ENCODE results near the gene NAA15. TPM values are rescaled to one million over a fixed set of nuclear protein-coding genes. Genes with fewer than 3 reads are reported as not detected.
A peak's percentile ranks its signal among the peaks of the same experiment; 100 is the strongest.

The NAA15 gene
- total and polyA plus RNA-seq, 7 donors = 17.2 to 53.7 (median 43.0) TPM

GRCh38 chr4:139299536-139299935 lies 1.8 kb upstream of the NAA15 start:
- Histone ChIP-seq H3K4me3 (peak overlapping the region; percentile 99), H3K9me3 (no peaks in the 10 kb centered on the region), H3K36me3 (ENCODE audit: insufficient read depth in 1 of 2, low read depth in 1 of 2) (no peaks in the 10 kb centered on the region), H3K4me1 (peaks cover 42% of the 10 kb centered on the region), H3K27ac (peak overlapping the region; percentile 99), H3K27me3 (ENCODE audit: insufficient read depth in 3 of 3, low read length in 2 of 3) (no peaks in the 10 kb centered on the region)
- DNase-seq (no peak), ATAC-seq (no peak)
- 29 to 35% (median 32%) methylated on average over 1 of the region's 1 CpG for WGBS, 3 donors
- intact Hi-C loops (cut with DNase I) = loop anchor here (5.0 kb wide), 5 partner anchors 67 to 267 kb away; partner anchors contain the start of gene ELF2 (in 1 of the 2)
- no peak for TF ChIP-seq CTCF (IDR thresholded peaks at IDR 0.05)

- TF ChIP-seq CTCF (IDR thresholded peaks at IDR 0.05) = no peak
- Histone ChIP-seq H3K36me3 (ENCODE audit: insufficient read depth in 1 of 2, low read depth in 1 of 2) (no peaks in the 10 kb centered on the region), H3K27me3 (ENCODE audit: insufficient read depth in 3 of 3, low read length in 2 of 3) (no peaks in the 10 kb centered on the region), H3K27ac (peak overlapping the region; percentile 99), H3K9me3 (no peaks in the 10 kb centered on the region), H3K4me3 (peak overlapping the region; percentile 99), H3K4me1 (peaks cover 41% of the 10 kb centered on the region)
- ATAC-seq (peak; percentile 8 to 33 (median 22)), DNase-seq (no peak)
- WGBS, 3 donors = 3 to 8% (median 3%) methylated on average over 16 of the region's 16 CpGs
- intact Hi-C loops (cut with DNase I) = loop anchor here in 1 of 2 donors (5.0 kb wide), 1 partner anchor 33 kb away; no protein-coding TSS in a partner anchor
These were observed 733 bp upstream of the NAA15 start for GRCh38 chr4:139300431-139301112.

GRCh38 chr4:139301821-139302611 lies 711 bp downstream of the NAA15 start, which contains the start of gene NDUFC1:
Gene NDUFC1 (minus strand): TSS chr4:139302477. CDS start chr4:139295798, 6,679 bp downstream.
- peak; percentile 20 to 50 (median 44) for ATAC-seq
- TF ChIP-seq CTCF (IDR thresholded peaks at IDR 0.05) = no peak
- peaks cover 39% of the 10 kb centered on the region for H3K4me1 ChIP-seq
- peak within 1 kb of the TSS; percentile 99 for H3K4me3 ChIP-seq
- no peaks in the 10 kb centered on the region for H3K9me3 ChIP-seq
- peak within 1 kb of the TSS; percentile 99 for H3K27ac ChIP-seq
- WGBS, 3 donors = 0 to 1% (median 0%) methylated on average over 42 to 46 of the region's 46 CpGs
- H3K27me3 ChIP-seq (ENCODE audit: insufficient read depth in 3 of 3, low read length in 2 of 3) = no peaks in the 10 kb centered on the region
- H3K36me3 ChIP-seq (ENCODE audit: insufficient read depth in 1 of 2, low read depth in 1 of 2) = no peaks in the 10 kb centered on the region
- peak; percentile 51 to 76 for DNase-seq
- intact Hi-C loops (cut with DNase I) = loop anchor here in 1 of 2 donors (5.0 kb wide), 1 partner anchor 35 kb away; no protein-coding TSS in a partner anchor

- Histone ChIP-seq H3K4me3 (no peak overlapping the region), H3K36me3 (ENCODE audit: insufficient read depth in 1 of 2, low read depth in 1 of 2) (no peaks in the 10 kb centered on the region), H3K27ac (peak overlapping the region; percentile 2), H3K4me1 (peaks cover 31% of the 10 kb centered on the region), H3K9me3 (no peaks in the 10 kb centered on the region), H3K27me3 (ENCODE audit: insufficient read depth in 3 of 3, low read length in 2 of 3) (no peaks in the 10 kb centered on the region)
- DNase-seq (no peak), ATAC-seq (no peak)
- no peak for TF ChIP-seq CTCF (IDR thresholded peaks at IDR 0.05)
- 94 to 97% (median 94%) methylated on average over 2 of the region's 2 CpGs for WGBS, 3 donors
- intact Hi-C loops (cut with DNase I) = loop anchor here in 1 of 2 donors (5.0 kb wide), 1 partner anchor 38 kb away; no protein-coding TSS in a partner anchor
These were observed 3.6 kb downstream of the NAA15 start for GRCh38 chr4:139304920-139305319.

All from psoas muscle (tissue), 8 donors.